ENCODE measurements around the gene ATP5F1A.

The ATP5F1A gene

GRCh38 chr18:46031741-46032140, 66.4 kb downstream of the ATP5F1A start:
- in situ Hi-C loops (cut with HindIII; ENCODE audit: low pct_unique_long_range_greater_than_20kb, low sequenced_read_pairs) = no loop called here
- no peak for DNase-seq (ENCODE audit: low read depth in 1 of 2, low spot score in 1 of 2)
- TF ChIP-seq JUND (IDR thresholded peaks at IDR 0.05; ENCODE audit: low read depth) = no peak

Data from T47D (cell line).